A673 (cell line): ENCODE data around the gene LIPF. TPM values are rescaled to one million over a fixed set of nuclear protein-coding genes. Genes with fewer than 3 reads are reported as not detected.

Experiments used
- BruUV-seq: library from RNA; stranded (reverse); fragments of 400-500 nt; replicated peaks from 2 replicates; lab custom pipeline; 2021; lab: Mats Ljungman, UMichigan
- CTCF ChIA-PET: fragments of 300-600 bp; sonication (Branson Sonifier 250); formaldehyde crosslinking; loops from one replicate; lab custom pipeline; 2022; ENCODE audit warnings: antibody characterized with exemption; lab: Charles Lee
- POLR2A ChIA-PET: fragments of 300-600 bp; sonication (Branson Sonifier 250); formaldehyde crosslinking; loops from one replicate; lab custom pipeline; 2022; ENCODE audit warnings: antibody characterized with exemption; ENCODE audit not compliant: low non-redundant PET; lab: Charles Lee
- DNase-seq: peaks from one replicate; pipeline ENCODE4 v3.0.0-alpha.2; 2015; ENCODE audit warnings: low spot score
- H3K27ac ChIP-seq: fragments of 200-600 bp; sonication (generic); 2 replicates; pipeline ENCODE4 v1.5.1; 2016; ENCODE audit warnings: mixed run types, low read depth, mild to moderate bottlenecking, mixed read lengths, antibody characterized with exemption, low read length; ENCODE audit not compliant: poor library complexity, severe bottlenecking
- H3K27me3 ChIP-seq: fragments of 200-600 bp; sonication (generic); replicated peaks from 2 replicates; pipeline ENCODE4 v1.6.1; 2017; ENCODE audit warnings: mixed run types, low read depth, mild to moderate bottlenecking, mixed read lengths, antibody characterized with exemption, low read length; ENCODE audit not compliant: insufficient read depth, poor library complexity
- H3K36me3 ChIP-seq: fragments of 200-600 bp; sonication (generic); 2 replicates; pipeline ENCODE4 v1.6.1; 2016; ENCODE audit warnings: mixed run types, mild to moderate bottlenecking, mixed read lengths, antibody characterized with exemption, low read length; ENCODE audit not compliant: insufficient read depth, poor library complexity, severe bottlenecking
- H3K4me1 ChIP-seq: fragments of 200-600 bp; sonication (generic); 2 replicates; pipeline ENCODE4 v1.6.1; 2017; ENCODE audit warnings: mixed run types, mild to moderate bottlenecking, mixed read lengths, antibody characterized with exemption, low read length; ENCODE audit not compliant: insufficient read depth, poor library complexity, severe bottlenecking
- H3K4me3 ChIP-seq: fragments of 200-600 bp; sonication (generic); 2 replicates; pipeline ENCODE4 v1.5.1; 2016; ENCODE audit warnings: low read depth, mixed run types, mild to moderate bottlenecking, mixed read lengths, low read length; ENCODE audit not compliant: poor library complexity, severe bottlenecking
- H3K9me3 ChIP-seq: fragments of 200-600 bp; sonication (generic); 2 replicates; pipeline ENCODE4 v1.6.1; 2016; ENCODE audit warnings: mixed run types, low read depth, mild to moderate bottlenecking, mixed read lengths, antibody characterized with exemption, low read length; ENCODE audit not compliant: poor library complexity, severe bottlenecking
- CTCF ChIP-seq: fragments of 300-800, 200-600 bp; sonication (generic); conservative IDR thresholded peaks from 2 replicates; pipeline ENCODE4 v1.5.1; 2017; ENCODE audit warnings: low read depth, mild to moderate bottlenecking, antibody characterized with exemption, low read length, moderate library complexity, mixed read lengths
- EZH2 ChIP-seq: fragments of 200-600 bp; sonication (generic); IDR thresholded peaks from 2 replicates; pipeline ENCODE4 v1.6.1; 2017; ENCODE audit warnings: borderline replicate concordance, low read depth, mild to moderate bottlenecking, mixed read lengths, antibody characterized with exemption, low read length; ENCODE audit not compliant: poor library complexity, severe bottlenecking
- intact Hi-C: fragments of 100-400 bp; cut with micrococcal nuclease; formaldehyde crosslinking; loops from one replicate; pipeline ENCODE4 v1.10.0; 2022; ENCODE audit not compliant: unreplicated experiment
- total RNA-seq: library from RNA; stranded (reverse); gene quantifications from 2 replicates; pipeline ENCODE4 v1.2.3, GENCODE V29; 2021

LIPF gene
- total RNA-seq, 1 experiment from 2014 or later: not detected

GRCh38 chr10:88715517-88715916 lies 51.3 kb downstream of the LIPF start:
- ChIA-PET CTCF (no interaction called here), POLR2A (no interaction called here)
- no peak for TF ChIP-seq CTCF
- no peak for TF ChIP-seq EZH2
- Histone ChIP-seq H3K36me3 (no peaks in the 10 kb centered on the region), H3K27me3 (no peaks in the 10 kb centered on the region), H3K4me1 (no peaks in the 10 kb centered on the region), H3K27ac (no peak overlapping the region), H3K9me3 (no peaks in the 10 kb centered on the region), H3K4me3 (no peak overlapping the region)
- BruUV-seq: no TSS peak
- intact Hi-C loops: no loop called here
- no peak for DNase-seq

GRCh38 chr10:88721392-88721791 lies 57.1 kb downstream of the LIPF start:
- CTCF ChIA-PET: no interaction called here
- POLR2A ChIA-PET: no interaction called here
- no peaks in the 10 kb centered on the region for H3K36me3 ChIP-seq
- no TSS peak for BruUV-seq
- no peak for TF ChIP-seq CTCF
- TF ChIP-seq EZH2: no peak
- no peak overlapping the region for H3K27ac ChIP-seq
- no peaks in the 10 kb centered on the region for H3K27me3 ChIP-seq
- intact Hi-C loops: no loop called here
- H3K4me1 ChIP-seq: no peaks in the 10 kb centered on the region
- no peak overlapping the region for H3K4me3 ChIP-seq
- DNase-seq: no peak
- no peaks in the 10 kb centered on the region for H3K9me3 ChIP-seq

- ChIA-PET CTCF (no interaction called here), POLR2A (no interaction called here)
- no peaks in the 10 kb centered on the region for H3K4me1 ChIP-seq
- no peaks in the 10 kb centered on the region for H3K27me3 ChIP-seq
- no peak overlapping the region for H3K4me3 ChIP-seq
- H3K27ac ChIP-seq: no peak overlapping the region
- TF ChIP-seq EZH2 (no peak), CTCF (no peak)
- no TSS peak for BruUV-seq
- H3K9me3 ChIP-seq: no peaks in the 10 kb centered on the region
- H3K36me3 ChIP-seq: no peaks in the 10 kb centered on the region
- DNase-seq: no peak
- intact Hi-C loops: no loop called here
Observed at GRCh38 chr10:88725798-88726197, 61.6 kb downstream of the LIPF start.
